Smooth muscle cell of the umbilical artery (primary cell): ENCODE data around the gene SMIM35. TPM values are rescaled to one million over a fixed set of nuclear protein-coding genes. Genes with fewer than 3 reads are reported as not detected.

Experiments
- total RNA-seq: library from RNA; depleted of rRNA; stranded (reverse); fragments of >200 nt; gene quantifications from 2 replicates; pipeline ENCODE4 v1.2.3, GENCODE V29; 2014

SMIM35 gene
- not detected in 2 replicates for total RNA-seq

GRCh38 chr11:118086913-118087768 is at the start of gene SMIM35:
Gene SMIM35, minus strand, starts transcription at chr11:118086963. Its CDS starts 206 bp downstream, at chr11:118086757.

GRCh38 chr11:118076754-118077281 is 9.9 kb downstream of the SMIM35 start, which contains the start of gene TMPRSS4:
Gene TMPRSS4, plus strand, starts transcription at chr11:118077078. Its CDS starts 225 bp downstream, at chr11:118077303.

GRCh38 chr11:117985953-117986887 is 100.5 kb downstream of the SMIM35 start, which contains the start of gene IL10RA:
Gene IL10RA, plus strand, starts transcription at chr11:117986394. Its CDS starts 74 bp downstream, at chr11:117986468.

Other genes with a start within 250 kb of the SMIM35 start
- not detected in 2 replicates for gene FXYD6, start 210.3 kb downstream of the SMIM35 start, total RNA-seq
- not detected in 2 replicates for gene TMPRSS13, start 157.6 kb downstream of the SMIM35 start, total RNA-seq
- gene IL10RA, start 100.6 kb downstream of the SMIM35 start, total RNA-seq = 0.09 TPM in 1 of 2 replicates, not detected in the other
- not detected in 2 replicates for gene TMPRSS4, start 9.9 kb downstream of the SMIM35 start, total RNA-seq
- under 0.01 and 0.09 TPM in 2 replicates for gene SCN4B, start 65.9 kb upstream of the SMIM35 start, total RNA-seq
- under 0.01 TPM in 1 of 2 replicates, not detected in the other for gene SCN2B, start 89.7 kb upstream of the SMIM35 start, total RNA-seq
- not detected in 2 replicates for gene JAML, start 138.0 kb upstream of the SMIM35 start, total RNA-seq
- gene MPZL3, start 165.4 kb upstream of the SMIM35 start, total RNA-seq = 0.89 and 1.1 TPM in 2 replicates
- gene MPZL2, start 177.3 kb upstream of the SMIM35 start, total RNA-seq = 1.2 TPM in 1 of 2 replicates, not detected in the other
- not detected in 2 replicates for gene CD3E, start 217.8 kb upstream of the SMIM35 start, total RNA-seq